ENCODE results near the gene FBXO47.

GRCh38 chr17:38943607-38944006 lies 23.6 kb downstream of the FBXO47 start:
- TF ChIP-seq CTCF (IDR thresholded peaks at IDR 0.05) = no peak
- no peak for TF ChIP-seq POLR2A (IDR thresholded peaks at IDR 0.05)

Data from adrenal gland (tissue), 5 donors.